GM12878 (cell line): Measurements from ENCODE around the gene MYB. TPM values are rescaled to one million over a fixed set of nuclear protein-coding genes. Genes with fewer than 3 reads are reported as not detected.
A peak's percentile ranks its signal among the peaks of the same experiment; 100 is the strongest.

Source experiments
- ATAC-seq: fragments of 200-7000 bp; cut with Tn5 transposase; 3 replicates; pipeline ENCODE4 v1.9.1; 2020; ENCODE audit warnings: mild to moderate bottlenecking, moderate library complexity
- BruUV-seq: library from RNA; stranded (reverse); fragments of 400-500 nt; replicated peaks from 2 replicates; lab custom pipeline; 2021; lab: Mats Ljungman, UMichigan
- CTCF ChIA-PET: fragments of 300-600 bp; sonication (Branson Sonifier 250); formaldehyde crosslinking; extraction: SDS; loops from one replicate; lab custom pipeline; 2021; ENCODE audit warnings: inconsistent platforms; lab: Yijun Ruan, JAX
- POLR2A ChIA-PET: fragments of 350-600 bp; formaldehyde crosslinking; extraction: SDS; loops from one replicate; lab custom pipeline; 2021; ENCODE audit warnings: inconsistent platforms; lab: Charles Lee
- RAD21 ChIA-PET: fragments of 300-600 bp; sonication (Branson Sonifier 250); formaldehyde crosslinking; loops from one replicate; lab custom pipeline; 2023; ENCODE audit warnings: antibody characterized with exemption; ENCODE audit not compliant: unreplicated experiment; lab: Charles Lee
- SMC1A ChIA-PET: fragments of 300-600 bp; sonication (Branson Sonifier 250); formaldehyde crosslinking; loops from one replicate; lab custom pipeline; 2023; ENCODE audit not compliant: unreplicated experiment, uncharacterized antibody; lab: Charles Lee
- DNase-seq: peaks from one replicate; pipeline ENCODE4 v3.0.0-alpha.2; 2011; ENCODE audit warnings: low read depth, low spot score
- FAIRE-seq: peaks from 3 replicates; lab custom pipeline; 2011; peaks lifted over from hg19 to GRCh38; lab: Jason Lieb, UNC
- H2AFZ ChIP-seq: 2 replicates; pipeline ENCODE4 v1.6.0; 2011; ENCODE audit warnings: low read depth, low read length, control low read depth; ENCODE audit not compliant: control insufficient read depth
- H3K27ac ChIP-seq: 2 replicates; pipeline ENCODE4 v1.5.1; 2011; ENCODE audit warnings: control low read depth; ENCODE audit not compliant: control insufficient read depth, insufficient read depth
- H3K27me3 ChIP-seq, 2 experiments: replicated peaks in 1 of 2; 2 replicates each; pipeline versions ENCODE4 v1.6.0 to v1.6.1; 2011; ENCODE audit warnings: low read length in 1 of 2; ENCODE audit not compliant: control insufficient read depth in 2 of 2, insufficient read depth in 2 of 2
- H3K36me3 ChIP-seq, 2 experiments: 2 replicates each; pipeline ENCODE4 v1.5.1; 2011; ENCODE audit warnings: low read length in 1 of 2; ENCODE audit not compliant: control insufficient read depth in 2 of 2, insufficient read depth in 2 of 2
- H3K4me1 ChIP-seq: 2 replicates; pipeline ENCODE4 v1.6.1; 2011; ENCODE audit warnings: mild to moderate bottlenecking, low read length, moderate library complexity, mixed read lengths; ENCODE audit not compliant: control insufficient read depth, insufficient read depth
- H3K4me2 ChIP-seq: 2 replicates; pipeline ENCODE4 v1.6.0; 2011; ENCODE audit warnings: control low read depth; ENCODE audit not compliant: control insufficient read depth, insufficient read depth
- H3K4me3 ChIP-seq: fragments of 200-600 bp; sonication (generic); 2 replicates; pipeline ENCODE4 v1.5.1; 2016
- H3K79me2 ChIP-seq: 2 replicates; pipeline ENCODE4 v1.6.0; 2011; ENCODE audit warnings: low read length; ENCODE audit not compliant: control insufficient read depth, insufficient read depth
- H3K9ac ChIP-seq: 2 replicates; pipeline ENCODE4 v1.8.0; 2011; ENCODE audit warnings: low read length, control low read depth, mixed read lengths; ENCODE audit not compliant: control insufficient read depth, insufficient read depth
- H3K9me3 ChIP-seq: replicated peaks from 3 replicates; pipeline ENCODE4 v1.5.1; 2011; ENCODE audit warnings: mild to moderate bottlenecking, low read length; ENCODE audit not compliant: control insufficient read depth, insufficient read depth
- H4K20me1 ChIP-seq: 2 replicates; pipeline ENCODE4 v1.6.0; 2011; ENCODE audit not compliant: control insufficient read depth, insufficient read depth
- ASH2L ChIP-seq: fragments of 300-600, 200-600 bp; sonication (generic); IDR thresholded peaks from 2 replicates; pipeline ENCODE4 v1.6.1; 2017; ENCODE audit warnings: low read depth, mild to moderate bottlenecking, borderline replicate concordance
- BRCA1 ChIP-seq: IDR thresholded peaks from 2 replicates; pipeline ENCODE4 v1.6.1; 2011; ENCODE audit warnings: low read depth, low read length, improper control_type of control experiment
- CBX5 ChIP-seq: sonication (generic); IDR thresholded peaks from 2 replicates; pipeline ENCODE4 v1.6.1; 2016; ENCODE audit warnings: low read depth, moderate library complexity, mild to moderate bottlenecking, inconsistent platforms
- CHD4 ChIP-seq: fragments of 200-600 bp; sonication (generic); IDR thresholded peaks from 2 replicates; pipeline ENCODE4 v1.6.1; 2016; ENCODE audit warnings: mild to moderate bottlenecking
- EGR1 ChIP-seq, 2 experiments: IDR thresholded peaks; 1 replicate in 1 of 2; 2 replicates in 1 of 2; pipeline ENCODE4 v1.6.1; 2011 to 2012; ENCODE audit warnings: low read depth in 2 of 2, low read length in 2 of 2, borderline replicate concordance in 1 of 2, mild to moderate bottlenecking in 1 of 2, moderate library complexity in 1 of 2
- EZH2 ChIP-seq: IDR thresholded peaks from 2 replicates; pipeline ENCODE4 v1.6.1; 2012; ENCODE audit warnings: low read depth, mild to moderate bottlenecking, control low read depth, inconsistent platforms, low read length, borderline replicate concordance; ENCODE audit not compliant: control insufficient read depth
- GATAD2B ChIP-seq: fragments of 450-650 bp; conservative IDR thresholded peaks from 2 replicates; pipeline ENCODE4 v1.6.1; 2017; ENCODE audit warnings: low read depth, mild to moderate bottlenecking, moderate library complexity
- IKZF1 ChIP-seq: fragments of 450-650 bp; conservative IDR thresholded peaks from 2 replicates; pipeline ENCODE4 v1.6.1; 2017; ENCODE audit warnings: antibody characterized with exemption, mild to moderate bottlenecking
- MTA2 ChIP-seq: fragments of 450-650 bp; IDR thresholded peaks from 2 replicates; pipeline ENCODE4 v1.6.1; 2016; ENCODE audit warnings: low read depth, mild to moderate bottlenecking, moderate library complexity
- PAX8 ChIP-seq: fragments of 450-650 bp; IDR thresholded peaks from 2 replicates; pipeline ENCODE4 v1.6.1; 2017; ENCODE audit warnings: mild to moderate bottlenecking, moderate library complexity
- RCOR1 ChIP-seq: conservative IDR thresholded peaks from 2 replicates; pipeline ENCODE4 v1.6.1; 2012; ENCODE audit warnings: low read depth, low read length, improper control_type of control experiment
- RFX5 ChIP-seq: IDR thresholded peaks from 2 replicates; pipeline ENCODE4 v1.6.1; 2011; ENCODE audit warnings: low read depth, low read length, improper control_type of control experiment
- SIX5 ChIP-seq: IDR thresholded peaks from 2 replicates; pipeline ENCODE4 v1.6.1; 2011; ENCODE audit warnings: mild to moderate bottlenecking, low read depth, low read length, moderate library complexity; ENCODE audit not compliant: severe bottlenecking
- ZBTB33 ChIP-seq: fragments of 450-650 bp; IDR thresholded peaks from 2 replicates; pipeline ENCODE4 v1.6.1; 2017; ENCODE audit warnings: mild to moderate bottlenecking
- WGBS: methylation state at CpG from one replicate; pipeline ENCODE4 v1.1.6; 2016; ENCODE audit warnings: low lambda C conversion rate; ENCODE audit not compliant: insufficient replicate concordance, insufficient coverage; ENCODE audit errors: missing lambda C conversion rate; 5-methylcytosine and 5-hydroxymethylcytosine counted together
- in situ Hi-C: fragments of 300-500 bp; cut with MboI; formaldehyde crosslinking; loops from 9 replicates; pipeline ENCODE4 v1.14.3; 2018; ENCODE audit warnings: mixed read lengths
- intact Hi-C: fragments of 100-400 bp; cut with micrococcal nuclease; formaldehyde crosslinking; loops from one replicate; pipeline ENCODE4 v1.14.2; 2022; ENCODE audit not compliant: unreplicated experiment
- polyA plus RNA-seq, 11 experiments: library from polyadenylated mRNA; depleted of rRNA in 4 of 11; unstranded in 6 of 11; stranded (reverse) in 5 of 11; fragments of >200 nt; fragmentation: Nextera tagmentation in 4 of 11; fragmentation: Illumina TruSeq in 1 of 11; extraction: Ambion mirVana in 4 of 11; extraction: Trizol in 1 of 11; gene quantifications; 1 replicate in 1 of 11; 2 replicates in 10 of 11; pipeline versions ENCODE4 v1.2.1 to v1.2.3, GENCODE V29; 2011 to 2016; ENCODE audit warnings: inconsistent platforms in 2 of 11, missing spikeins in 2 of 11, low read depth in 1 of 11
- total RNA-seq, 4 experiments: library from RNA; depleted of rRNA in 3 of 4; stranded (reverse); fragments of >200 nt in 3 of 4; fragmentation: Illumina TruSeq in 1 of 4; extraction: Trizol in 1 of 4; gene quantifications; 2 replicates each; pipeline versions ENCODE4 v1.2.1 to v1.2.3, GENCODE V29; 2013 to 2021
- TF ChIP-seq, protein P1 (sequence below): fragments of 150-350 bp; IDR thresholded peaks from 2 replicates; pipeline ENCODE4 v1.6.1; 2014; ENCODE audit warnings: mild to moderate bottlenecking, low read depth, low read length

MYB gene
- total and polyA plus RNA-seq, 10 of the 15 experiments (the other 5 are each of a cell fraction or from before 2014, with no cell fraction given), result 7.0 to 29.8 (median 21.5) TPM

GRCh38 chr6:135179372-135179771 lies 1.7 kb upstream of the MYB start:
- DNase-seq (no peak), FAIRE-seq (no peak), ATAC-seq (no peak)
- 15% methylated on average over 2 of the region's 2 CpGs for WGBS
- H3K9ac ChIP-seq, result 0 out of 2 replicates have a peak overlapping the region, but pooled peaks have one; percentile 28
- RAD21 ChIA-PET, result interaction anchor here (1.0 to 8.1 kb wide), 8 partner anchors 16 to 174 kb away, joined by 3 to 98 read pairs (median 4); no protein-coding TSS in a partner anchor
- H3K4me1 ChIP-seq, result peaks cover 23% of the 10 kb centered on the region
- H2AFZ ChIP-seq, result no peak overlapping the region
- H3K9me3 ChIP-seq, result no peaks in the 10 kb centered on the region
- peak overlapping the region; percentile 79 for H3K27ac ChIP-seq
- SMC1A ChIA-PET, result interaction anchor here (0.8 to 12.3 kb wide), 9 partner anchors 11 to 171 kb away, joined by 3 to 133 read pairs (median 3); no protein-coding TSS in a partner anchor
- intact Hi-C loops, result no loop called here
- no peaks in the 10 kb centered on the region for H3K27me3 ChIP-seq
- in situ Hi-C loops, result no loop called here
- H3K36me3 ChIP-seq, result no peaks in the 10 kb centered on the region; a peak in 1 of 4 replicates
- POLR2A ChIA-PET, result interaction anchor here (0.6 to 5.3 kb wide), 7 partner anchors 10 to 143 kb away, joined by 4 to 52 read pairs (median 6); no protein-coding TSS in a partner anchor
- CTCF ChIA-PET, result interaction anchor here (1.2 to 12.3 kb wide), 6 partner anchors 17 to 93 kb away, joined by 3 to 149 read pairs (median 5); no protein-coding TSS in a partner anchor
- no TSS peak for BruUV-seq
- H4K20me1 ChIP-seq, result no peaks in the 10 kb centered on the region
- no peak overlapping the region; the same call in 1 of the 2 replicates for H3K4me2 ChIP-seq
- TF ChIP-seq RCOR1, result no peak
- no peak for TF ChIP-seq BRCA1
- no peak for TF ChIP-seq ZBTB33
- no peak for TF ChIP-seq PAX8
- TF ChIP-seq IKZF1, result no peak
- no peak for TF ChIP-seq EGR1 (IDR thresholded peaks at IDR 0.05; ENCODE audit: borderline replicate concordance in 1 of 2, low read depth in 2 of 2, low read length in 2 of 2)
- TF ChIP-seq MTA2, result no peak
- no peak for TF ChIP-seq CBX5
- TF ChIP-seq, protein P1, sequence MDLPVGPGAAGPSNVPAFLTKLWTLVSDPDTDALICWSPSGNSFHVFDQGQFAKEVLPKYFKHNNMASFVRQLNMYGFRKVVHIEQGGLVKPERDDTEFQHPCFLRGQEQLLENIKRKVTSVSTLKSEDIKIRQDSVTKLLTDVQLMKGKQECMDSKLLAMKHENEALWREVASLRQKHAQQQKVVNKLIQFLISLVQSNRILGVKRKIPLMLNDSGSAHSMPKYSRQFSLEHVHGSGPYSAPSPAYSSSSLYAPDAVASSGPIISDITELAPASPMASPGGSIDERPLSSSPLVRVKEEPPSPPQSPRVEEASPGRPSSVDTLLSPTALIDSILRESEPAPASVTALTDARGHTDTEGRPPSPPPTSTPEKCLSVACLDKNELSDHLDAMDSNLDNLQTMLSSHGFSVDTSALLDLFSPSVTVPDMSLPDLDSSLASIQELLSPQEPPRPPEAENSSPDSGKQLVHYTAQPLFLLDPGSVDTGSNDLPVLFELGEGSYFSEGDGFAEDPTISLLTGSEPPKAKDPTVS, result no peak
- TF ChIP-seq ASH2L, result no peak
- TF ChIP-seq GATAD2B, result no peak
- TF ChIP-seq RFX5, result no peak
- TF ChIP-seq SIX5, result no peak
- no peak for TF ChIP-seq EZH2
- no peak for TF ChIP-seq CHD4
- TF ChIP-seq, all 136 proteins: peak for 0
- H3K4me3 ChIP-seq, result no peak overlapping the region
- peaks cover 28% of the 10 kb centered on the region for H3K79me2 ChIP-seq
